GM19238 (cell line): Measurements from ENCODE around the gene ZNF155.
A peak's percentile ranks its signal among the peaks of the same experiment; 100 is the strongest.
"Not testable (repeated sequence)": the region's sequence is repeated elsewhere in the genome, so short reads cannot be mapped to it uniquely, and the experiment has no call there.

Experiments
- DNase-seq: peaks from one replicate; pipeline ENCODE4 v3.0.0; 2011; ENCODE audit warnings: low spot score; ENCODE audit not compliant: insufficient read length

The ZNF155 gene

DNA sequence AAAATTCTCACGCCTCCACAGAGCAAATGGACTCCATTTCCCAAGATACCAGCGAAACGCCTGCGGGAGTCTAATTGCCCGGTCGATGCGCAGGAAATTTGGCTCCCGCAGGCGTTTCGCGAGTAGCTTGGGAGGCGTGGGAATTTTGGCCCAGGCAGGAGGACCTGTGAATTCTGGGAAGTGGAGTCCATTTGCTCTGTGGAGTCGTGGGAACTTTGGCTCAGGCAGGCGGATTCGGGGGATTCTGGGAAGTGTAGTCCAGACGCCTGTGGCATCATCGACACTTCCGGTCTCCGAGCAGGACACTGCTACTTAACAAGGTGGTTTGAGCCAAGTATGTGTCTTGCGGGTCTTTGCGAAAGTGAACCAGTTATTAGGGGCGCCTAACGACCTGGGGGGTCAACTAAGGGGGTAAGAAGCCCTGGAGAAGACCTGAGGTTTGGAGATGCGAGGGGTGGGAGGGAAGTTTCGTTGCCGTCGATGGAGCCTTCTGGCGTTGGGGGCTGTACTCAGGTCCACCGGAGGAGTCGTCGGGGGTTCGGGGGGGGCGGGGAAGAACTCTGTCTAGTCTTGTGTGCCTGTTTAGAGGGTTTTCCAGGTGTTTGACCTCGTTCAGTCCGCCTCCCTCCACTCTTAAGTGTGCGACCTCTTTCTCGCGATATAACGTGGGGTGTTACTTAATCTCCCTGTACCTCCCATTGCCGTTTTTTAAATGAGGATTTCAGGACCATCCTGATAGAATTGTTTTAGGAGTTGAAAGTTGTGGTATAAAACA lies at the start of gene ZNF155:
ZNF155 (plus strand) TSS at position 277 of the 775 bp plus-strand sequence. CDS start 4,356 bp downstream, outside the sequence.
- peak; percentile 52 for DNase-seq

DNA sequence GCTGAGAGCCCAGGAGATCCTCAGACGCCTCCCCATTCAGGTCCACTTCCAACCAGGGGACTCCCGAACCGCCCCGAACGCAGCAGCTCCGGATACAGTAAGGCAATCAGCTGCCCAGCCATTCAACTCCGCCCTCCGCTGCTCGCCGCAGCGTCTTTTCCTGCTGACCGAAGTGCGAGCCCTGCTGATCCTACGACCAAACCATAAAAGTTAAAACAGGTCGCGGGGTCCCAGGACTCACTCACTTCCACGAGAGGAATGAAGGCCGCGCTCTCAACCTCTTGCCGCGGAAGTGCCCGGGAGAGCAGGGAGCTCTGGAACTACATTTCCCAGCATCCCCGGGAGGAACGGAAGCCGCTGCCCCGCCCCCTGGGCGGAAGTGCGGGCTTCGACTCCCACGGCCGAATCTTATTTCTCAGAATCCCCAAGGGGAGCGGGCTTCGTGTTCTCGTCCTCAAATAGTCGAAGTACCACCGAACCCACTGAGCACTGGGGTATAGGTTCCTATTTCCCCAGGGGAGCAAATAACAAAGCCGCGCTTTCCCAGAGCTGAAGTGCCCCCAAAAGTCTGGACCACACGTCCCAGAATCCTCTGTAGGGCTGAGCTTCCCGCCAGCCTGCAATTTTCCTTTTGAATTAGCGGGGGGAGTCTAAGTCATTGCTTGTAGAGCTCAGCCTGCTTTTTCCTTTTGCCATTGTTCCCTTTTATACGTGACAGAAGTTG lies 48.8 kb upstream of the ZNF155 start, which contains the start of gene ZNF45:
ZNF45 (minus strand) TSS at position 298 of the 724 bp plus-strand sequence. CDS start 13,097 bp downstream, outside the sequence.
- DNase-seq: peak; percentile 86

DNA sequence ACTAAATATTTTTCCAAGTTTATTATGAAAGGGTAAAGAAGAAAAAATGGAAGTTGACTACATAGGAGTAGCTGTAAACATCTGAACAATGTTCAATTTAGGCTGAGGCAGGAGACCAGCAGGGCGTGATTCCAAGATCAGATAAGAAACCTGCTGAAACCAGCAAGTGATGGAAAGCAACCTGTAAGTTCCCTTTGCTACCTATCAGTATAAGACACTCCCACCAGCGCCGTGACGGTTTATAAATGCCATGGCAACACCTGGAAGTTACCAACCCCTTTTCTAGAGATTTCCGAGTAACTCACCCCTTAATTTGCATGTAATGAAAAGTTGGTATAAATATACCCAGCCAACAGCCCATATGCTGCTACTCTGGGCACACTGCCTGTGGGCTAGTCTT lies 47.8 kb upstream of the ZNF155 start:
- no peak for DNase-seq

DNA sequence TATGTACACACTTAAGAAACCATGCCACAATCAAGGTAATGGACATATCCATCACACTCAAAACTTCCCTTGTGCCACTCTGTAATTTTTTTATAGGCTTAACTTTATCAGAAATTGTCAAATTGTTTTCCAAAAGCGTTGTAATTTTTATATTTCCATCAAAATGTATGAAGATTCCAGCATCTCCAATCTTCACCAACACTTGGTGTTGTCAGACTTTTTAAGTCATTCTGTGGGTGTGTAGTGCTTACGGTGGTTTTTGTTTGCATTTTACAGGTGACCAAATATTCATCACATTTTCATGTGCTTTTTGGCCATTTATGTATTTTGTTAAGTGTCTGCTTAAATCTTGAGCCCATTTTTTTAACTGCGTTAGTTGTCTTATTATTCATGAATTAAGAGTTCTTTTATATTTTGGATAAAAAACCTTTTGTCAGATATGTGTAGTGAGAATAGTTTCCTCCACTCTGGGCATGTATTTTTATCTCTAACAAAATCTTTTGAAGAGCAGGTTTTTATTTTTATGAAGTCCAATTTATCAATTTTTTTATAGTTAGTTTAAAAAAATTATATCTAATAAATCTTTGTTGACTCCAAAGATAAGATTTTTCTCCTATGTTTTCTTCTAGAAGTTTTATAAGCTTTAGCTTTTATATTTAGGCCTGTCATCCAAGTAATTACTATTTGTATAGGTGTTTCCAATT lies 44.3 kb upstream of the ZNF155 start:
- no peak for DNase-seq

DNA sequence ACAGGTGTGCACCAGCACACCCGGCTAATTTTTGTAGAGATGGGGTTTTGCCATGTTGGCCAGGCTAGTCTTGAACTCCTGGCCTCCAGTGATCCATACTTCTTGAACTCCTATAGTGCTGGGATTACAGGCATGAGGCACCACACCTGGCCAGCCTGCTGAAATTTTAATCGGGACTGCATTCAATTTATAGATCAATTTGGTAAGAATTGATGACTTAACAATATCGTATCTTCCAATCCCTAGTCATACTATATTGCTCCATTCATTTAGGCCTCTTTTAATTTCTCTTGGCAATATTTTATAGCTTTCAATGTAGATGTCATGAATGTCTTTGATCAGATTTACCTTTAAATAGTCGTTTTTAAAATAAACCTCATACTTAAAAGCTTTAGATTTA lies 43.3 kb upstream of the ZNF155 start:
- DNase-seq: no peak

DNA sequence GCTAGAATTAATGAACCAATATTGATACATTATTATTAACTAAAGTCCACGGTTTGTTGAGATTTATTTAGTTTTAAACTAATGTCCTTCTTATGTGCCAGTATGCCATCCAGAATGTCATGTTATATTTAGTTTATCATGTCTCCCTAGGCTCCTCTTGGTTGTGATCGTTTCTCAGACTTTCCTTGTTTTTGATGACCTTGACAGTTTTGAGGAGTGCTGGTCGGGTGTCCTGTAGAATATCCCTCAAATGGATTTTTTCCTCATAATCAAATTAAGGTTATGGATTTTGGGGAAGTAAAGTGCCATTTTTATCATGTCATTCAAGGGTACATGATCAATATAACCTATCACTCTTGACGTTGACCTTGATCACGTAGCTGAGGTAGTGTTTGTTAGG lies 42.8 kb upstream of the ZNF155 start:
- DNase-seq: no peak

DNA sequence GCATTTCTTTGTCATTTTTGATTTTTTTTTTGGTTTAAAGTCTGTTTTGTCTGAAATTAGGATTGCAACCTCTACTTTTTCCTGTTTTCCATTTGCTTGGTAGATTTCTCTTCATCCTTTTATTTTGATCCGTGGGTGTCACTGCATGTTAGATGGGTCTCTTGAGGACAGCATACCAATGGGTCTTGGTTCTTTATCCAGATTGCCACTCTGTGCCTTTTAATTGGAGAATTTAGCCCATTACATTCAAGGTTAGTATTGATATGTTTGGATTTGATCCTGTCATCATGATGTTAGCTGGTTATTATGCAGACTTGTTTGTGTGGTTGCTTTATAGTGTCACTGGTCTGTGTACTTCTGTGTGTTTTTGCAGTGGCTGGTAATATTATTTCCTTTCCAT lies 36.6 kb upstream of the ZNF155 start:
- DNase-seq: not testable (repeated sequence)

DNA sequence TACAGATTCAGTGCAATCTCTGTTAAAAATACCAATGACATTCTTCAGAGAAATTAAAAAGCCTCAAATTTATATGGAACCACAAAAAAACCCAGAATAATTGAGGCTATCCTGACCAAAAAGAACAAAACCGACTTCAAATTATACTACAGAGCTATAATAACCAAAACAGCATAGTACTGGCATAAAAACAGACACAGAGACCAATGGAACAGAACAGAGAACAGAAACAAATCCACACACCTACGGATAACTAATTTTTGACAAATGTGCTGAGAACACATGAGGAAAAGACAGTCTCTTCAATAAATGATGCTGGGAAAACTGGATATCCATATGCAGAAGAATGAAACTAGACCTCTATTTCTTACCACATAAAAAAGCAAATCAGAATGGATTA lies 34.2 kb upstream of the ZNF155 start:
- not testable (repeated sequence) for DNase-seq

DNA sequence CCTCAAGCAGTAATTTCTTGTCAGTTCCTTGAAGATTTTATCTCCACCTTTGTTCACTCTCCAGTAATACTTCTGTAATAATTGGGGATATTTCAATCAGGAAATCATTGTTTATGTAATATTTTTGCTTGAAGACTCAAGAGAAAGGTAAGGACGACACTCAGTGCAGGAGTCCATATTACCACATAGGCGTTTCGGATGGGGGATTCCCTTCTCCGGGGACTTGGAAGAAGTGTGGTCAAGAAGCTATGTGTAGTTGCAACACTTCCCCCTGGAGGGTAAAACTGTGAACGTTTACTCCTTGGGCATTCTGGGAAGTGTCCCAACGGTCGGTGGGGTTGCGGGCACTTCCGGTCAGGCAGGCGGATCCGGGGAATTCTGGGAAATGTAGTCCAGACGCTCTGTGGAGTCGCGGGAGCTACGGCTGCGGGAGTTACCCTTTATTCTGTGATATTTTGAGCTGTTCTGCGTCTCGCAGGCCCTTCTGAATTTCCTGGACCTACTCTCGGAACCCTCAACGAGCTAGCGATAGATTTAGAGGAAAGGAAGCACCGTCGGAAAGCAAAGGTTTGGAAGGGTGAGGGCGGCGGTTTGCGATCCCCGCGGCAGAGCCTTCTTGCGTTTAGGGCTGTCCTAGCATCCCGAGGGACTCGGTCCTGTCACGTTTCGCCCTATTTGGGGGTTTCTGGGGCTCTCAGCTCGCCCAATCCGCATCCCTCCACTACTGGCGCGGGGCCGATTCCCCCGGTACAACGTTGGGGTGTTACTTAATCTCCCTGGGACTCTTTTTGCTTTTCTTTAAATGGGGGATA lies 32.9 kb upstream of the ZNF155 start, which contains the start of gene ZNF221:
ZNF221 (plus strand) TSS at position 395 of the 812 bp plus-strand sequence. CDS start 11,499 bp downstream, outside the sequence.
- DNase-seq: peak; percentile 80

DNA sequence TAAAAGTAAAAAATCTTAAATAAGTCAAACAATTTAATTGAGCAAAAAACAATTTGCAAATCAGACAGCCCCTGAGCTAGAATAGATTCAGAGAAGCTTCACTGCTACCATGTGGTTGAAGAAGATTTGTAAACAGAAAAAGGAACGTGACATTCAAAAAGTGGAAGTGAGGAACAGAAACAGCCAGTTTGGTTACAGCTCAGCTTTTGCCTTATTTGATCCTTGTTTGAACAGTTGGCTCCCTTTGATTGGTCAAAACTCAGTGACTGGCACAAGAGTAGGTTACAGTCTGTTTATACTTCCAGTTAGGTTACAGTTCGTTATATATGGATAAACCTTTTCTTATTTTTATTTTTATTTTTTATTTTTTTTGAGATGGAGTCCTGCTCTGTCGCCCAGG lies 27.2 kb upstream of the ZNF155 start:
- no peak for DNase-seq

DNA sequence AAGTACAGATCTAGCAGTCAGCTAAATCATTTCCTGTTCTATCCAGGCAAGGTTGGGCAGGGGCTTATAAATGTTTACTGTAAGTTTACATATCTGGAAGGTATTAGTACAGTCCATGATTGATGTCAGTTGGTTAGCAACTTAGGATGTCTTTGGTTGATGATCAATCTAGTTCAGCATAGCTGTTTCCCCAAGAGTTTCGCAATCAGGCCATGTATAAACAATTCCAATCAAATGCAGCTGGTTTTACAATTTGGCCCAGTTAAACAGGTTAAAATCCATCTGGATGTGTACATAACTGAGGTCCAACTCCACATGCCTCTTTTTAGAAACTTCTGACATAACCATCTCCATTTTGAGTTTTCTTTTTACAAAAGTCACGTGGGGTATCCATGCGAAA lies 26.1 kb upstream of the ZNF155 start:
- DNase-seq: no peak

DNA sequence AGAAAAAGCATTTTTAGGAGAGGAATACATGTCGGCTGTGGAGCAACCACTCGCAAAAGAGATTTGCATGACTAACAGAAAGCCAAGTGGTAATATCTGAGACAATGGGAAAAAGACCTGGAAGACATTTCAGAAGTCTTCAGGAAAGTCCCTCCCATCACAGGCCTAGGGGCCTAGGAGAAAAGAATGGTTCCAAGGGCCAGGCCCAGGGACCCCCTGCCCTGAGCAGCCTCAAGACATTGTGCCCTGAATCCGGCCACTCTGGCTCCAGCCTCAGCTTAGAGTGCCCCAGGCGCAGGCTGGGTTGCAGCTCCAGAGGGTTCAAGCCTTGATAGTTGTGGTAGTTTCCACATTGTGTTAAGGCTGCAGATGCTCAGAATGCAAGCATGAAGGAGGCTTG lies 23.6 kb upstream of the ZNF155 start:
- no peak for DNase-seq

DNA sequence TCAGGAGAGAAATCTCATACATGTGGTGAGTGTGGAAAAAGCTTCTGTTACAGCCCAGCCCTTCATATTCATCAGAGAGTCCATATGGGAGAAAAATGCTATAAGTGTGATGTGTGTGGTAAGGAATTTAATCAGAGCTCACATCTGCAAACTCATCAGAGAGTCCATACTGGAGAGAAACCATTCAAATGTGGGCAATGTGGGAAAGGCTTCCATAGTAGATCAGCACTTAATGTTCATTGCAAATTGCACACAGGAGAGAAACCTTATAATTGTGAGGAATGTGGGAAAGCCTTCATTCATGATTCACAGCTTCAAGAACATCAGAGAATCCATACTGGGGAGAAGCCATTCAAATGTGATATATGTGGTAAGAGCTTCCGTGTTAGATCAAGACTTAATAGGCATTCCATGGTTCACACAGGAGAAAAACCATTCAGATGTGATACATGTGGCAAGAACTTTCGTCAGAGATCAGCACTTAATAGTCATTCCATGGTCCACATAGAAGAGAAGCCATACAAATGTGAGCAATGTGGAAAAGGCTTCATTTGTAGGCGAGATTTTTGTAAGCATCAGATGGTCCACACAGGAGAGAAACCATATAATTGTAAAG lies 17.8 kb upstream of the ZNF155 start:
- no peak for DNase-seq

DNA sequence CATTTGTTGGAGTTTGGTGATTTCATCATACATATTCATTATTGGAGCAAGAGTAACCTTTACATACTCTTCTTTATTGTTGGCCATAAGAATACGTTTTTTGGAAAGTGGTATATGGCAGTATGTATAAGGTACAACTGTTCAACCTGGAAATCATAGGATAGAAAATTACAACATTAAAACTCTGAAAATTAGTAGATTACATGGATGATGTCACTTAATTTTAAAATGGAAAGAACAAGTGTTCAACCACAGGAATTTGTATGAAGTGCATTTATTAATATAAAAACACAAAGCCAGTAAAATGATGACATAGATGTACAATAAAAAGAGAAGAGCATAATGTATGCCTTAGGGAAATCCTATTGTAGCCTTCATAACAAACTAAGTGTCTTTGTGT lies 7.3 kb upstream of the ZNF155 start:
- no peak for DNase-seq

DNA sequence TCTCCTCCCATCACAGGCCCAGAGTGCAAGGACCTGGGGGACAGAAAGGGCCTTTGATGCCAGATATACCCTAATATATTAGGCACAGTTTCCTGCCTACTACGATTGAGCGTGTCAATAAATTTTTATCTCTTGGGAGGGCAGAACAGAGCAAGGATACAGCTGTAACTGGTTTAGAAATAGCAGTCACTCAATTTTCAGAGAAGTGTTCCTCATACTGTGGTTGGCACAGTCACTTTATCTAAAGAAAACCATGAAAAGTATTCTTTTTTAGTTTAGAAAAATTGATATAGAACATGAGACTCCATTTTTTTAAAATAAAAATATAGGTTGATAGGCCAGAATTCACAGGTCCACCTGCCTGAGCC lies 460 bp upstream of the ZNF155 start:
- DNase-seq: no peak

DNA sequence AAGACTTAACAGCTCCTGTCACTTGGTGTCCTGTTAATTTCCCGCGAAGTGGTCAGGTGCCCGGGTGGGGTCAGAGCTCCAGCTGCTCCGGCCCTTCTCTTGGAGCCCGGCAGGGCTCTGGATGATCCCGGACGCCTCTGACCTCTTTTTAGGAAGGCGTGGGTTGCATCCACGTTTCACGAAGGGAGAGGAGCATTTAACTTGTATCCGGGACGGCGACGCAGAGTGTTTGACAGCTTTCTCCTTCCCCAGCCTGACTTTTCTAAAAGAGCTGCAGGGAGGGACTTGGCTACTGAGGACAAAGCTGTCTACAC lies 656 bp downstream of the ZNF155 start:
- DNase-seq: no peak

DNA sequence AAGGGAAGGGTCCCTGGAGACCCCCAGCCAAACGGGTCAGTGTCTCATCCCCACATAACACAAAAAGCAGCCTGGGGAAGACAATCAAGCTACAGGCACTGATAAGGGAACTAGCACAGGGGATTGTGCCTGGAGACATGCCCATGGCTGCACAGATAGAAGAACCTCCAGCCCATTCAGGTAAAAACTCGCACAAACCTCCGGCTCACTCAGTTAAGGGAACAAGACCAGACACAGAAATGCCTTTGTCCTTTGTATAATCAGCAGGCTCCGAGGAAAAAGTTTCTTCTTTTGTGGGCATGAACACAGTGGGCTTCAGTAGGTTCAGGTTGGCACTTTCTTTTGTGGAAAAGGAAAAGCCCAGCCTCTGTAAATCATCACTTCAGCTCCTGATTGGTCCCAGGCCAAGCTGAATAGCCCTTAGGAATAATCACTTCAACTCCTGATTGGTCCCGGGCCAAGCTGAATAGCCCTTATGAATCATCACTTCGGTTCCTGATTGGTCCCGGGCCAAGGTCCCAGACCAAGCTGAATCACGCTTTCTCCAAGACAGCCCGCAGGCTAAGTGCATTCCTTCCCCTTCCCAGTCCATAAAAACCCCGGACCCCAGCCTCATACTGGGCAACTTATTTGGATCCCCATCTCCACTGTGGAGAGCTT lies 13.8 kb downstream of the ZNF155 start:
- DNase-seq: no peak

DNA sequence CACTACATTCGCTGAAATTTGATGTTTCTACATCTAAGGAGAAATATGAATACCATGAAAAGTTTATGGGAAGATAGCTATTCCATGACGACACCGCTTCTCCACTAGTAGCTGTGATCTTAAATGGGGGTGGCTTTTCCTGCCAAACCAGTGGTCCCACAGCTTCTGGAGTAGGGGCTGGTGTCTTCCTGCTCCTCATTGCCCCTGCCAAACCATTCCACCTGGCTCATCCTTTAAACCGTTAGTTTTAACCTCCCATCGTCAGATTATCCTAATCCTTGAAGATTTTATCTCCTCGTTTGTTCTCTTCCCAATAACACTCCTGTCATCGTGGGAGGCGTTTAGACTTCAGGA lies 18.2 kb downstream of the ZNF155 start:
- DNase-seq: no peak

DNA sequence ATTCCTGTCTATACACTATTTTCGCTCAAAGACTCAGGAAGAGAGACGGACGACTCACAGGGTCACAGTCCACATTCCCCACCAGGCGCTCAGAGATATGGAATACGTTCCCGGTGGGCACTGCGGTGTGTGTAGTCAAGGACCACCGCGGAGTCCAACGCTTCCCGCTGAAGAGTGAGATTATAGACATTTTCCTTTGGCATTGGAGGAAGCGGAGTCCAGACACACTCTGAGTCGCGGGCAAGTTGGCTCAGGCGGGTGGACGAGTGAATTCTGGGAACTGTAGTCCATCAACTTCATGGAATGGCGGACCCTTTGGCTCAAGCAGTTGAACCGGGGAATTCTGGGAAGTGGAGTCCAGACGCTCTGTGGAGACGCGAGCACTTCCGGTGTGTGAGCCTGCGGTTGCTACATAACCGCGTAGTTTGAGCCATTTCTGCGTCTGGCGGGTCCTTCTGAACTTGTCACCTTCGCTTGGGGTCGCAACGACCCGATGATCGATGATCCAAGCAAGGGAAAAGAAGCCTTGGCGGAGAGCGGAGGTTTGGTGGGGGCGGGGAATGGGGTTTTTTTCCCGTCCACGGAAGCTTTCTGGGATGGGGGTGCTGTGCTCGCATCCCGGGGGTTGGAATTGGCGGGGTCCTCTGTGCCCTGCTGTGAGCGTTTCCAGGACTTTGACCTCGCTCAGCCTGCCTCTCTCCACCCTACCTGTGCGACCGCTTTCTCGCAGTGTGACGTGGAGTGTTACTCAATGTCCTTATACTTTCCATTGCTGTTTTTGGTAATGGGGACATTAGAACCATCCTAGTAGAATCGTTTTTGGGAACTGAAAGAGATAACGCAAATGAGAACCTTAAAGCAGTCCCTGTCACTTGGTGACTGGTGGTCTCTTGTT lies 18.8 kb downstream of the ZNF155 start, which contains the start of gene ZNF230:
ZNF230 (plus strand) TSS at position 392 of the 895 bp plus-strand sequence. CDS start 4,122 bp downstream, outside the sequence.
- peak; percentile 75 for DNase-seq
